ENCODE measurements around the gene ZNF442.
"Not testable (repeated sequence)": the region's sequence is repeated elsewhere in the genome, so short reads cannot be mapped to it uniquely, and the experiment has no call there.

The ZNF442 gene

DNA sequence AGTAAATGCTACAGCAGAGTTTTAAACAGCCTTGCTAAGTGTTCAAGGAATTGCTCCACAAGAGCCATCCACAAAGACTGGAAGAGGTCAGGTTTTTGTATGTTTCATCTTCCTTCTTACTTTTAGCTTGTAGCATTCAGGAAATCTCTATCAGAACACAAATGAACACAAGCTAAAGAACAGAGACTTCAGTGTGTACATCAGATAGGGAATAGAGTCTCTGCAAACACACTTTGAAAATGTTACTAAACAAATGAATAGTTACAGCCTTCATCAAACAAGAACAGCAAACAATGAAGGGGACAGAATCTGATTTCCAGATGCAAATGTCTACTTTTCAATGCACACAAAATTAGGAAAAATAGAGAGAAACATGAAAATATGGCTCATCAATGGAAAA lies 39.8 kb downstream of the ZNF442 start:
- no peak for DNase-seq

DNA sequence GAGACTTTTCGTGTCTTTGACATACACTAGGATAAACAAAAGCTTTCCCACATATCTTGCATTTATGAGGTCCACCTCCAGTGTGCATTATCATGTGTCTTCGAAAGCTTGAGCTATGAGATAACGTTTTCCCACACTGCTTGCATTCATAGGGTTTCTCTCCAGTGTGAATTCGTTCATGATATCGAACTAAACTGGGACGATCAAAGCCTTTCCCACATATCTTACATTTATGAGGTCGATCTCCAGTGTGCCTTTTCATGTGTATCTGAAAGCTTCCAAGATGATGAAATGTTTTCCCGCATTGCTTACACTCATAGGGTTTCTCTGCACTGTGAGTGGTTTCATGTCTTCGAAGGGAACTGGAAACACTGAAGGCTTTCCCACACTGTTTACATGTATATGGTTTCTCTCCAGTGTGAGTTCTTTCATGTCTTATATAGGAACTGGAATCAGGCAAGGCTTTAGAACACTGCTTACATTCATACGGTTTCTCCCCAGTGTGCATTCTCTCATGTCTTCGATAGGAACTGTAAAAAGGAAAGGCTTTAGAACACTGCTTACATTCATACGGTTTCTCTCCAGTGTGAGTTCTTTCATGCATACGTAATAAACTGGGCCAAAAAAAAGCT lies 46.6 kb downstream of the ZNF442 start:
- no peak for DNase-seq

DNA sequence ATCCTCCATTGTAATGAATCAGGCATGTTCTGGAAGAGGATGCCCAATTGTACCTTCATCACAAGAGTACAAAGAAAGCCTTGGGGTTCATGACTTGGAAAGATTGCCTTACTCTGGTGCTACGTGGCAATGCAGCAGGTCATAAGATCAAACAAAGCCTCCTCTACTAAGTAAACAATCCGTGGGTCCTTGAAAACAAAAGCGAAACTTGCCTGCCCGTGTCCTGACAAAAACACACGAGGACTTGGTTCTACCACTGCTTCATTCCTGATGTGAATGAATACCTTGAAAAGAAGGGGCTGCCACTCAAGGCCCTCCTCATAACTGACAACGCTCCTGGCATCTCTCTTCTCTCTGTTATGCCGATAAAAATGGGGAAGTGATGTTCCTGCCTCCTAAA lies 50.9 kb downstream of the ZNF442 start:
- DNase-seq = no peak

DNA sequence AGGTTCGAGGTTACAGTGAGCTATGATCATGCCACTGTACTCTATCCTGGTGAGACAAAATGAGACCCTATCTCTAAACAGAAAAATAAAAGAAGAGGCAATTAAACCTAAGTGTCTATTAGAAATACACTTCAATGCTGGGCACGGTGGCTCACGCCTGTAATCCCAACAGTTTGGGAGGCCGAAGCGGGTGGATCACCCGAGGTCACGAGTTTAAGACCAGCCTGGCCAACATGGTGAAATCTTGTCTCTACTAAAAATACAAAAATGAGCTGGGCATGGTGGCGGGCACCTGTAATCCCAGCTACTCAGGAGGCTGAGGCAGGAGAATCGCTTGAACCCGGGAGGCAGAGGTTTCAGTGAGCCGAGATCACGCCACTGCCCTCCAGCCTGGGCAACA lies 56.6 kb downstream of the ZNF442 start:
- not testable (repeated sequence) for DNase-seq
